ENCODE data around the gene CACNG4.

DNA sequence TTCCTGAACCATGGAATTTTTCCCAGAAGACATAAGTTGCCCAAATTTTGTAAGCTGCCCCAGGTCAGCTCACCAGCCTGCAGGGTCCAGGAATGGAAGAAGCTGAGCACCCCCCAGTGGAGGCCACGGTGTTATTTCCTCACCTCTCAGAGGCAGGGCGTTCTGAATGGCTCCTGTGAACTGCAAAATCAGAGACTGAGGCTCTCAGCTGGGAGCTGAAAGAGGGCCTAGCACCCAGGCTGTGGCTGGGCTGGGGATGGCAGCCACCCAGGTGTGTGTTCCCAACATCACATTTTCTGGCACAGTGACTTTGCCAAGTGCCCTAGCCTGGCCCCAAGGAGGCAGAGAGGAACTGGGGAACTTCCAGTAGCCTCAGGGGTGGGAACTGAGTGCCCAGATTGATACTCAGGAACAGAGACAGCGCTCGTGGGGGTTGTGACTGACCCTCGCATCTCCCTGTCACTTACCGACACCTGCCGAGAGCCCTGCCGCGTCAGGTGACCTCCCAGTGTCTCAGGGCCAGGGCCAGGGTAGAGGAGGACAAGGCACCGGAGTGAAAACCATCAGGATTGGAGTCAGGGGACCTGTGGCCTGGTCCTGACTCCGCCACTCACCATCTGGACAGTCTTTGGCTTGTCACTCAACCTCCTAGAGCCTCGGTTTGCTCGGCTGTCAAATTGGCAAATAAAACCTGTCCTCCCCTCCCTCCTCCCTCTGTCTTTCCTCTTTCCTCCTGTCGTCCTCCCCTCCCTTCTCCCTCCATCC lies 11.3 kb downstream of the CACNG4 start:
- TF ChIP-seq ETV6 (IDR thresholded peaks at IDR 0.05; ENCODE audit: borderline replicate concordance in 1 of 2, low read depth in 2 of 2, low read length in 1 of 2) (no peak), ETV6 (CRISPR knock-in tag; IDR thresholded peaks at IDR 0.05; ENCODE audit: borderline replicate concordance) (no peak), CBX8 (IDR thresholded peaks at IDR 0.05; ENCODE audit: borderline replicate concordance, extremely low read depth, low read depth, low read length, poor library complexity, severe bottlenecking) (no peak), SREBF1 (IDR thresholded peaks at IDR 0.05; ENCODE audit: borderline replicate concordance, low read depth, low read length) (no peak), SP2 (IDR thresholded peaks at IDR 0.05; ENCODE audit: extremely low read depth, low read depth, low read length, poor library complexity, severe bottlenecking) (no peak), ZNF12 (CRISPR knock-in tag; IDR thresholded peaks at IDR 0.05) (no peak)
- TF ChIP-seq, protein P1, sequence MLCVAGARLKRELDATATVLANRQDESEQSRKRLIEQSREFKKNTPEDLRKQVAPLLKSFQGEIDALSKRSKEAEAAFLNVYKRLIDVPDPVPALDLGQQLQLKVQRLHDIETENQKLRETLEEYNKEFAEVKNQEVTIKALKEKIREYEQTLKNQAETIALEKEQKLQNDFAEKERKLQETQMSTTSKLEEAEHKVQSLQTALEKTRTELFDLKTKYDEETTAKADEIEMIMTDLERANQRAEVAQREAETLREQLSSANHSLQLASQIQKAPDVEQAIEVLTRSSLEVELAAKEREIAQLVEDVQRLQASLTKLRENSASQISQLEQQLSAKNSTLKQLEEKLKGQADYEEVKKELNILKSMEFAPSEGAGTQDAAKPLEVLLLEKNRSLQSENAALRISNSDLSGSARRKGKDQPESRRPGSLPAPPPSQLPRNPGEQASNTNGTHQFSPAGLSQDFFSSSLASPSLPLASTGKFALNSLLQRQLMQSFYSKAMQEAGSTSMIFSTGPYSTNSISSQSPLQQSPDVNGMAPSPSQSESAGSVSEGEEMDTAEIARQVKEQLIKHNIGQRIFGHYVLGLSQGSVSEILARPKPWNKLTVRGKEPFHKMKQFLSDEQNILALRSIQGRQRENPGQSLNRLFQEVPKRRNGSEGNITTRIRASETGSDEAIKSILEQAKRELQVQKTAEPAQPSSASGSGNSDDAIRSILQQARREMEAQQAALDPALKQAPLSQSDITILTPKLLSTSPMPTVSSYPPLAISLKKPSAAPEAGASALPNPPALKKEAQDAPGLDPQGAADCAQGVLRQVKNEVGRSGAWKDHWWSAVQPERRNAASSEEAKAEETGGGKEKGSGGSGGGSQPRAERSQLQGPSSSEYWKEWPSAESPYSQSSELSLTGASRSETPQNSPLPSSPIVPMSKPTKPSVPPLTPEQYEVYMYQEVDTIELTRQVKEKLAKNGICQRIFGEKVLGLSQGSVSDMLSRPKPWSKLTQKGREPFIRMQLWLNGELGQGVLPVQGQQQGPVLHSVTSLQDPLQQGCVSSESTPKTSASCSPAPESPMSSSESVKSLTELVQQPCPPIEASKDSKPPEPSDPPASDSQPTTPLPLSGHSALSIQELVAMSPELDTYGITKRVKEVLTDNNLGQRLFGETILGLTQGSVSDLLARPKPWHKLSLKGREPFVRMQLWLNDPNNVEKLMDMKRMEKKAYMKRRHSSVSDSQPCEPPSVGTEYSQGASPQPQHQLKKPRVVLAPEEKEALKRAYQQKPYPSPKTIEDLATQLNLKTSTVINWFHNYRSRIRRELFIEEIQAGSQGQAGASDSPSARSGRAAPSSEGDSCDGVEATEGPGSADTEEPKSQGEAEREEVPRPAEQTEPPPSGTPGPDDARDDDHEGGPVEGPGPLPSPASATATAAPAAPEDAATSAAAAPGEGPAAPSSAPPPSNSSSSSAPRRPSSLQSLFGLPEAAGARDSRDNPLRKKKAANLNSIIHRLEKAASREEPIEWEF (CRISPR knock-in tag; IDR thresholded peaks at IDR 0.05) = no peak
- TF ChIP-seq, protein P2, sequence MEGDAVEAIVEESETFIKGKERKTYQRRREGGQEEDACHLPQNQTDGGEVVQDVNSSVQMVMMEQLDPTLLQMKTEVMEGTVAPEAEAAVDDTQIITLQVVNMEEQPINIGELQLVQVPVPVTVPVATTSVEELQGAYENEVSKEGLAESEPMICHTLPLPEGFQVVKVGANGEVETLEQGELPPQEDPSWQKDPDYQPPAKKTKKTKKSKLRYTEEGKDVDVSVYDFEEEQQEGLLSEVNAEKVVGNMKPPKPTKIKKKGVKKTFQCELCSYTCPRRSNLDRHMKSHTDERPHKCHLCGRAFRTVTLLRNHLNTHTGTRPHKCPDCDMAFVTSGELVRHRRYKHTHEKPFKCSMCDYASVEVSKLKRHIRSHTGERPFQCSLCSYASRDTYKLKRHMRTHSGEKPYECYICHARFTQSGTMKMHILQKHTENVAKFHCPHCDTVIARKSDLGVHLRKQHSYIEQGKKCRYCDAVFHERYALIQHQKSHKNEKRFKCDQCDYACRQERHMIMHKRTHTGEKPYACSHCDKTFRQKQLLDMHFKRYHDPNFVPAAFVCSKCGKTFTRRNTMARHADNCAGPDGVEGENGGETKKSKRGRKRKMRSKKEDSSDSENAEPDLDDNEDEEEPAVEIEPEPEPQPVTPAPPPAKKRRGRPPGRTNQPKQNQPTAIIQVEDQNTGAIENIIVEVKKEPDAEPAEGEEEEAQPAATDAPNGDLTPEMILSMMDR (IDR thresholded peaks at IDR 0.05 in 2 of 3, conservative IDR thresholded peaks at IDR 0.05 in 1 of 3; ENCODE audit: insufficient read depth in 2 of 3, low read depth in 1 of 3, low read length in 3 of 3) = peak; percentile 39 to 44 (median 41); a peak in 5 of 6 replicates

Measured in K562 (cell line).